H1 (cell line): Measurements from ENCODE around the gene CCDC102A. TPM values are rescaled to one million over a fixed set of nuclear protein-coding genes. Genes with fewer than 3 reads are reported as not detected.

Experiments
- CTCF ChIA-PET: fragments of 300-600 bp; sonication (Branson Sonifier 250); formaldehyde crosslinking; loops from one replicate; lab custom pipeline; 2021; ENCODE audit not compliant: partially characterized antibody; lab: Charles Lee
- POLR2A ChIA-PET: fragments of 300-600 bp; sonication (Branson Sonifier 250); formaldehyde crosslinking; loops from one replicate; lab custom pipeline; 2021; ENCODE audit warnings: inconsistent platforms; ENCODE audit not compliant: partially characterized antibody; lab: Charles Lee
- DNase-seq, 2 experiments: peaks; one replicate each; pipeline versions ENCODE4 v3.0.0 to v3.0.0-alpha.2; 2010 to 2022; ENCODE audit warnings: low spot score in 2 of 2, low read depth in 1 of 2, mixed read lengths in 1 of 2
- FAIRE-seq: peaks from 2 replicates; lab custom pipeline; 2011; peaks lifted over from hg19 to GRCh38; lab: Jason Lieb, UNC
- H2AFZ ChIP-seq: 2 replicates; pipeline ENCODE4 v1.8.1; 2012; ENCODE audit warnings: low read length, inconsistent platforms
- H2AK5ac ChIP-seq: 2 replicates; pipeline ENCODE4 v1.6.1; 2013; ENCODE audit warnings: low read depth, low read length
- H2BK120ac ChIP-seq: replicated peaks from 2 replicates; pipeline ENCODE3; 2013; ENCODE audit warnings: low read depth, low read length, inconsistent platforms
- H2BK12ac ChIP-seq: 2 replicates; pipeline ENCODE4 v1.6.1; 2013; ENCODE audit warnings: low read depth, low read length
- H2BK15ac ChIP-seq: 2 replicates; pipeline ENCODE4 v1.6.1; 2013; ENCODE audit warnings: low read length
- H2BK20ac ChIP-seq: 2 replicates; pipeline ENCODE4 v1.6.1; 2013; ENCODE audit warnings: low read length
- H2BK5ac ChIP-seq: 2 replicates; pipeline ENCODE4 v1.6.1; 2013; ENCODE audit warnings: low read depth, low read length
- H3K14ac ChIP-seq: 2 replicates; pipeline ENCODE4 v1.6.1; 2013; ENCODE audit warnings: inconsistent platforms; ENCODE audit not compliant: insufficient read length
- H3K18ac ChIP-seq: 2 replicates; pipeline ENCODE4 v1.6.1; 2013; ENCODE audit warnings: low read length; ENCODE audit errors: extremely low read depth
- H3K23ac ChIP-seq: 2 replicates; pipeline ENCODE4 v1.6.1; 2013; ENCODE audit warnings: inconsistent platforms; ENCODE audit not compliant: insufficient read length
- H3K23me2 ChIP-seq: 2 replicates; pipeline ENCODE4 v1.6.1; 2013; ENCODE audit warnings: low read depth, low read length
- H3K27ac ChIP-seq: 2 replicates; pipeline ENCODE4 v1.6.1; 2011; ENCODE audit warnings: low read depth, low read length, inconsistent platforms
- H3K27me3 ChIP-seq, 4 experiments: replicated peaks in 1 of 4; 1 replicate in 1 of 4; 2 replicates in 3 of 4; pipeline versions ENCODE4 v1.6.1 to v1.8.1; 2011 to 2013; ENCODE audit warnings: low read length in 3 of 4, mild to moderate bottlenecking in 3 of 4, inconsistent platforms in 2 of 4, mixed read lengths in 2 of 4, moderate library complexity in 1 of 4; ENCODE audit not compliant: control insufficient read depth in 3 of 4, insufficient read depth in 3 of 4; ENCODE audit errors: extremely low read depth in 1 of 4
- H3K36me3 ChIP-seq, 4 experiments: 2 replicates each; pipeline versions ENCODE4 v1.6.1 to v1.8.1; 2011 to 2013; ENCODE audit warnings: mild to moderate bottlenecking in 4 of 4, low read length in 3 of 4, moderate library complexity in 2 of 4, control low read depth in 1 of 4, inconsistent platforms in 1 of 4; ENCODE audit not compliant: insufficient read depth in 4 of 4, control insufficient read depth in 2 of 4
- H3K4ac ChIP-seq: replicated peaks from 2 replicates; pipeline ENCODE3; 2013; ENCODE audit warnings: low read length, low read depth, mixed read lengths, inconsistent platforms; ENCODE audit not compliant: insufficient read length
- H3K4me1 ChIP-seq, 4 experiments: replicated peaks in 1 of 4; 1 replicate in 1 of 4; 2 replicates in 3 of 4; pipeline versions ENCODE4 v1.6.1 to v1.8.1; 2011 to 2013; ENCODE audit warnings: low read length in 3 of 4, inconsistent platforms in 2 of 4, mixed read lengths in 1 of 4; ENCODE audit not compliant: insufficient read depth in 4 of 4, control insufficient read depth in 3 of 4
- H3K4me2 ChIP-seq, 2 experiments: 2 replicates each; pipeline versions ENCODE4 v1.6.1 to v1.8.1; 2011 to 2013; ENCODE audit warnings: low read depth in 2 of 2, low read length in 2 of 2, control low read depth in 1 of 2, inconsistent platforms in 1 of 2, mild to moderate bottlenecking in 1 of 2; ENCODE audit not compliant: insufficient read depth in 1 of 2
- H3K4me3 ChIP-seq, 4 experiments: fragments of 200-600, 300-600 bp in 1 of 4; sonication (generic), shearing (Covaris generic), sonication (Bioruptor Twin) in 1 of 4; 2 replicates each; pipeline versions ENCODE4 v1.5.1 to v1.8.1; 2011 to 2016; ENCODE audit warnings: low read length in 4 of 4, low read depth in 3 of 4, control low read depth in 2 of 4, inconsistent platforms in 2 of 4, mild to moderate bottlenecking in 2 of 4, mixed read lengths in 1 of 4, moderate library complexity in 1 of 4; ENCODE audit not compliant: insufficient read depth in 2 of 4; ENCODE audit errors: extremely low read depth in 1 of 4
- H3K56ac ChIP-seq: replicated peaks from 2 replicates; pipeline ENCODE3; 2013; ENCODE audit warnings: low read depth, mild to moderate bottlenecking, mixed read lengths, low read length, inconsistent platforms; ENCODE audit not compliant: insufficient read length
- H3K79me1 ChIP-seq: 2 replicates; pipeline ENCODE4 v1.6.1; 2013; ENCODE audit warnings: low read depth, low read length, control low read depth
- H3K79me2 ChIP-seq, 2 experiments: 2 replicates each; pipeline versions ENCODE4 v1.6.1 to v1.8.1; 2012 to 2013; ENCODE audit warnings: low read length in 2 of 2, mild to moderate bottlenecking in 2 of 2, inconsistent platforms in 1 of 2; ENCODE audit not compliant: insufficient read depth in 2 of 2, control insufficient read depth in 1 of 2
- H3K9ac ChIP-seq, 4 experiments: replicated peaks in 1 of 4; 1 replicate in 1 of 4; 2 replicates in 3 of 4; pipeline versions ENCODE4 v1.6.1 to v1.8.1; 2011 to 2013; ENCODE audit warnings: low read depth in 3 of 4, low read length in 3 of 4, control low read depth in 2 of 4, mild to moderate bottlenecking in 2 of 4, moderate library complexity in 2 of 4, inconsistent platforms in 1 of 4; ENCODE audit errors: extremely low read depth in 1 of 4
- H3K9me3 ChIP-seq, 2 experiments: 2 replicates each; pipeline versions ENCODE4 v1.6.1 to v1.8.1; 2012 to 2013; ENCODE audit warnings: mild to moderate bottlenecking in 2 of 2, moderate library complexity in 2 of 2, control low read depth in 1 of 2, inconsistent platforms in 1 of 2, low read depth in 1 of 2, low read length in 1 of 2, mixed read lengths in 1 of 2; ENCODE audit not compliant: insufficient read depth in 2 of 2
- H4K20me1 ChIP-seq, 2 experiments: replicated peaks in 1 of 2; 2 replicates each; pipeline versions ENCODE3 to v1.8.1; 2011 to 2013; ENCODE audit warnings: inconsistent platforms in 2 of 2, low read length in 2 of 2, mild to moderate bottlenecking in 1 of 2; ENCODE audit not compliant: insufficient read depth in 2 of 2, control insufficient read depth in 1 of 2
- H4K5ac ChIP-seq: 2 replicates; pipeline ENCODE4 v1.6.1; 2013; ENCODE audit warnings: low read length, low read depth, mixed read lengths, inconsistent platforms; ENCODE audit not compliant: insufficient read length
- H4K8ac ChIP-seq: 2 replicates; pipeline ENCODE4 v1.8.0; 2013; ENCODE audit warnings: mild to moderate bottlenecking, moderate library complexity, low read length, inconsistent platforms; ENCODE audit not compliant: insufficient read depth; ENCODE audit errors: extremely low read depth
- H4K91ac ChIP-seq: replicated peaks from 2 replicates; pipeline ENCODE3; 2013; ENCODE audit warnings: low read length, mixed read lengths, inconsistent platforms; ENCODE audit not compliant: insufficient read length
- USF2 ChIP-seq: IDR thresholded peaks from 2 replicates; pipeline ENCODE4 v1.6.1; 2011; ENCODE audit warnings: low read length, improper control_type of control experiment
- ZNF274 ChIP-seq: IDR thresholded peaks from 2 replicates; pipeline ENCODE4 v1.7.0; 2012; ENCODE audit warnings: low read length, borderline replicate concordance; ENCODE audit errors: extremely low read depth
- WGBS, 2 experiments: shearing (Covaris generic) in 1 of 2; methylation state at CpG; one replicate each; pipeline versions ENCODE4 v1.1.6 to v1.1.7; 2013 to 2015; ENCODE audit warnings: low lambda C conversion rate in 2 of 2, mixed read lengths in 2 of 2, inconsistent platforms in 1 of 2, low coverage in 1 of 2, missing lambda C conversion rate in 1 of 2; ENCODE audit not compliant: insufficient replicate concordance in 2 of 2, insufficient coverage in 1 of 2, insufficient read length in 1 of 2; ENCODE audit errors: extremely low coverage in 1 of 2, missing lambda C conversion rate in 1 of 2; 5-methylcytosine and 5-hydroxymethylcytosine counted together
- polyA plus RNA-seq, 7 experiments: library from polyadenylated mRNA; depleted of rRNA in 3 of 7; stranded (reverse) in 5 of 7; unstranded in 2 of 7; fragments of >200 nt in 5 of 7; fragments of 200-250 nt in 2 of 7; gene quantifications; 1 replicate in 5 of 7; 2 replicates in 1 of 7; 4 replicates in 1 of 7; pipeline versions ENCODE4 v1.2.1 to v1.2.3, GENCODE V29; 2011 to 2013; ENCODE audit warnings: missing spikeins in 2 of 7, mixed read lengths in 2 of 7
- total RNA-seq: library from RNA; stranded (reverse); fragmentation: NEBNext Ultra II Directional; extraction: Animal tissue kit (Norgen Biotek cat#: 25700); gene quantifications from 2 replicates; pipeline ENCODE4 v1.2.1, GENCODE V29; 2021

CCDC102A gene
- total and polyA plus RNA-seq, 2 of the 8 experiments (the other 6 are each of a cell fraction or from before 2014, with no cell fraction given): 4.0 to 7.5 TPM

- Histone ChIP-seq H3K9ac (no peak overlapping the region), H2AFZ (no peak overlapping the region), H2BK120ac (no peak overlapping the region), H4K20me1 (peaks cover 0 to 1% of the 10 kb centered on the region in 2 experiments), H3K79me2 (no peaks in the 10 kb centered on the region), H4K91ac (no peak overlapping the region), H2BK5ac (no peak overlapping the region), H3K4ac (no peak overlapping the region), H3K27me3 (no peaks in the 10 kb centered on the region; a peak in 1 of 7 replicates), H3K18ac (no peak overlapping the region), H2AK5ac (no peak overlapping the region), H3K56ac (no peak overlapping the region), H3K36me3 (no peaks in the 10 kb centered on the region; a peak in 1 of 8 replicates), H3K4me3 (no peak overlapping the region), H3K23me2 (no peaks in the 10 kb centered on the region), H2BK12ac (no peak overlapping the region), H4K8ac (no peak overlapping the region), H3K4me2 (no peak overlapping the region), H3K27ac (no peak overlapping the region), H3K9me3 (no peaks in the 10 kb centered on the region), H2BK20ac (no peak overlapping the region), H3K4me1 (peaks cover 0 to 3% (median 0%) of the 10 kb centered on the region in 4 experiments; a peak in 1 of 7 replicates), H3K14ac (no peak overlapping the region), H3K23ac (no peak overlapping the region), H2BK15ac (no peak overlapping the region), H4K5ac (no peak overlapping the region), H3K79me1 (no peaks in the 10 kb centered on the region)
- 90% methylated on average over 10 of the region's 10 CpGs; no CpG with 5 or more reads in 1 of the 2 experiments for WGBS, 2 experiments
- POLR2A ChIA-PET: interaction anchor here (1.1 to 5.1 kb wide), 5 partner anchors 11 to 44 kb away, joined by 3 to 28 read pairs (median 5); no protein-coding TSS in a partner anchor
- DNase-seq (no peak), FAIRE-seq (no peak)
- CTCF ChIA-PET: interaction anchor here (0.7 to 13.9 kb wide), 11 partner anchors 9 to 216 kb away, joined by 3 to 210 read pairs (median 14); partner anchors contain the start of genes DOK4 and POLR2C
- TF ChIP-seq USF2 (no peak), ZNF274 (no peak)
These were observed 20.1 kb downstream of the CCDC102A start for GRCh38 chr16:57516176-57516725.
